Ectodermal cell (in vitro differentiated cells): ENCODE measurements around the gene TIAM2.

Experiments
- H3K27ac ChIP-seq: 2 replicates; pipeline ENCODE4 v1.7.0; 2013; ENCODE audit warnings: mild to moderate bottlenecking, low read depth, low read length; ENCODE audit not compliant: insufficient read depth, poor library complexity, severe bottlenecking
- H3K27me3 ChIP-seq: 2 replicates; pipeline ENCODE4 v1.7.0; 2013; ENCODE audit warnings: mild to moderate bottlenecking, low read length; ENCODE audit not compliant: insufficient read depth, control insufficient read depth, poor library complexity, severe bottlenecking
- H3K36me3 ChIP-seq: one replicate; pipeline ENCODE4 v1.7.0; 2013; ENCODE audit warnings: low read length; ENCODE audit not compliant: control insufficient read depth, insufficient read depth
- H3K4me1 ChIP-seq: one replicate; pipeline ENCODE4 v1.7.0; 2013; ENCODE audit warnings: low read length; ENCODE audit not compliant: control insufficient read depth, insufficient read depth
- H3K4me3 ChIP-seq: 2 replicates; pipeline ENCODE4 v1.7.0; 2013; ENCODE audit warnings: low read depth, low read length, control low read depth; ENCODE audit not compliant: insufficient read depth
- H3K9me3 ChIP-seq: 2 replicates; pipeline ENCODE4 v1.7.0; 2013; ENCODE audit warnings: mild to moderate bottlenecking, low read length, moderate library complexity; ENCODE audit not compliant: control insufficient read depth
- WGBS, 2 experiments: methylation state at CpG; one replicate each; pipeline ENCODE4 v1.1.7; 2013; ENCODE audit warnings: missing lambda C conversion rate in 2 of 2; 5-methylcytosine and 5-hydroxymethylcytosine counted together

Gene TIAM2

GRCh38 chr6:155122199-155122950 lies 127.3 kb downstream of the TIAM2 start:
- Histone ChIP-seq H3K4me3 (peak overlapping the region; percentile 24), H3K9me3 (no peaks in the 10 kb centered on the region), H3K27me3 (no peaks in the 10 kb centered on the region), H3K36me3 (peaks cover 2% of the 10 kb centered on the region), H3K27ac (peak overlapping the region; percentile 71), H3K4me1 (peaks cover 35% of the 10 kb centered on the region)
- 81 to 89% methylated on average over 4 to 5 of the region's 6 CpGs for WGBS, 2 experiments

DNA sequence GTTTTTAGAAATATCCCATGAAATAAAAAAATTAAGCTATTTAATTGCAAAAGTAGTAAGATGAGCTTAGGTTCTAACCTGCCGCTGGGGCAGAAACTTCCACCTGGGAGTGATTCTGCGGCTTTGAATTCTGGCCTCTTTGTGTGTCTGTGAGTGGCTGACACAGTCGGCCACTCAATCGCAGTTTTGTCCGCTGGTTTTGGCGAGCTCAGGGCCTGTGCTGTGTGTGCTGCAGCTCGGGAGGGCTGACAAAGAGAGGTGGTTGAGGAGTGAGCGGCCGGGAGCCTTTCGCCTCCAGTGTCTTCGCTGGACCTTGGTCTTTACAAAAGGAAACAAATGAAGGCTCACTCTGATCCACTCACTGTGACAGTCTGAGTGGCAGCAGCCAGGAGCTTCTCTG lies 128.4 kb downstream of the TIAM2 start:
- Histone ChIP-seq H3K4me3 (peak overlapping the region; percentile 24), H3K36me3 (peaks cover 7% of the 10 kb centered on the region), H3K27ac (peak overlapping the region; percentile 31), H3K9me3 (no peaks in the 10 kb centered on the region), H3K4me1 (peaks cover 35% of the 10 kb centered on the region), H3K27me3 (no peaks in the 10 kb centered on the region)
- WGBS, 2 experiments, result 54 to 60% methylated on average over 11 of the region's 11 CpGs

DNA sequence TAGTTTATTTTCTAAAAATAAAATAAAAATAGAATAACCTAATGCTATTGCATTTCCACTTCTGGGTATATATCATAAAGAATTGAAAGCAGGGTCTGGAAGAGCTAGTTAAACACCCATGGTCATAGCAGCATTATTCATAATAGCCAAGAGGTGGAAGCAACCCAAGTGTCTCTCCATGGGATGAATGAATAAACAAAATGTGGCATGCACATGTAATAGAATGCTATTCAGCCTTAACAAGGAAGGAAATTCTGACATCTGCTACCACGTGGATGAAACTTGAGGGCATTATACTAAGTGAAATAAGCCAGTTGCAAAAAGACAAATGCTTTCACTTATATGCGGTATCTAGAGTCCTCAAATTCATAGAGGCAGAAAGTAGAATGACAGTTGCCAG lies 130.8 kb downstream of the TIAM2 start:
- 91 to 95% methylated on average over 2 of the region's 2 CpGs for WGBS, 2 experiments
- Histone ChIP-seq H3K9me3 (no peaks in the 10 kb centered on the region), H3K27me3 (no peaks in the 10 kb centered on the region), H3K36me3 (peaks cover 21% of the 10 kb centered on the region), H3K27ac (no peak overlapping the region), H3K4me1 (peaks cover 27% of the 10 kb centered on the region), H3K4me3 (no peak overlapping the region)

- 75 to 76% methylated on average over 10 of the region's 10 CpGs for WGBS, 2 experiments
- Histone ChIP-seq H3K4me3 (no peak overlapping the region), H3K27me3 (no peaks in the 10 kb centered on the region), H3K9me3 (no peaks in the 10 kb centered on the region), H3K36me3 (peaks cover 22% of the 10 kb centered on the region), H3K4me1 (peaks cover 17% of the 10 kb centered on the region), H3K27ac (no peak overlapping the region)
Measured at GRCh38 chr6:155126727-155127439, 131.8 kb downstream of the TIAM2 start.

DNA sequence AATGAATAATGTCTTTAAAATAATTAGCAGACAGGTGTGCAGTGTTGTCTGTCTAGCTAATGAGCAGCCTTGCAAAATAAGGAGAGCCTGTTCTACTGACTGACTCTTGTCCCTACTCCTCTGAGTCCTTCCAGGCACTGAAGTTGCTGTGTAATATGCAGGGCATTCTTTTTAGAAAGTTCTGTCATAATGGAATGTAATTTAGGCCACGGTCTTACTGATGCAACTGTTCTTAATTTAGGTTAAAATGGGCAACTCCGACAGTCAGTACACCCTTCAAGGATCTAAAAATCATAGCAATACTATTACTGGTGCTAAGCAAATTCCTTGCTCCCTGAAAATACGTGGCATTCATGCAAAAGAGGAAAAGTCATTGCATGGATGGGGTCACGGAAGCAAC lies 133.9 kb downstream of the TIAM2 start:
- Histone ChIP-seq H3K9me3 (no peaks in the 10 kb centered on the region), H3K4me1 (peaks cover 5% of the 10 kb centered on the region), H3K4me3 (no peak overlapping the region), H3K36me3 (peaks cover 30% of the 10 kb centered on the region), H3K27ac (no peak overlapping the region), H3K27me3 (no peaks in the 10 kb centered on the region)
- WGBS, 2 experiments, result 95 to 97% methylated on average over 4 of the region's 4 CpGs

GRCh38 chr6:155129744-155130143 lies 134.6 kb downstream of the TIAM2 start:
- Histone ChIP-seq H3K9me3 (no peaks in the 10 kb centered on the region), H3K4me1 (peaks cover 5% of the 10 kb centered on the region), H3K27ac (no peak overlapping the region), H3K27me3 (no peaks in the 10 kb centered on the region), H3K4me3 (no peak overlapping the region), H3K36me3 (peaks cover 30% of the 10 kb centered on the region)
- 94 to 95% methylated on average over 14 of the region's 14 CpGs for WGBS, 2 experiments

DNA sequence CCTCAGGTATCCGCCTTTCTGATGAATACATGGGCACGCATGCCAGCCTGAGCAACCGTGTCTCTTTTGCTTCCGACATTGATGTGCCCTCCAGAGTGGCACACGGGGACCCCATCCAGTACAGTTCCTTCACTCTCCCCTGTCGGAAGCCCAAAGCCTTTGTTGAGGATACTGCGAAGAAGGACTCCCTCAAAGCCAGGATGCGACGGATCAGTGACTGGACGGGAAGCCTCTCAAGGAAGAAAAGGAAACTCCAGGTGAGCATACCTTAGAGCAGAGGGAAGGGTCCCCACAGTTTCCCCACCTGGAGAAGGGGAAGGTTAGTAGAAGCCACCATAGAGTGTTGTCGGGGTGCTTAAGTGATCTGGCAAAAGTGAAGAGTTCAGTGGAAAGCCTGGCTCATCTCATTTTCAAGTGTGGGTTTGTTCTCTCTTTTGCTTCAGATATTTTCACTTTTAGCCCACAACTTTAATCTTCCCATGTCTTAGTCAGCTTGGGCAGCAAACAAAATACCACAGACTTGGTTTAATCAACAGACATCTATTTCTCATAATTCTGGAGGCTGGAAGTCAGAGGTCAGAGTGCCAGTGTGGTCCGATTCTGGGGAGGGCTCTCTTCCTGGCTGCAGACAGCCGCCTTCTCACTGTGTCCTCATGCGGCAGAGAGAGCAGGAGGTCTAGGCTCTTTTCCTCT lies 135.2 kb downstream of the TIAM2 start:
- peaks cover 30% of the 10 kb centered on the region for H3K36me3 ChIP-seq
- H3K27me3 ChIP-seq, result no peaks in the 10 kb centered on the region
- no peak overlapping the region for H3K27ac ChIP-seq
- WGBS, 2 experiments, result 95 to 97% methylated on average over 14 of the region's 14 CpGs
- H3K9me3 ChIP-seq, result no peaks in the 10 kb centered on the region
- H3K4me1 ChIP-seq, result peaks cover 5% of the 10 kb centered on the region
- no peak overlapping the region for H3K4me3 ChIP-seq

- 93 to 95% methylated on average over 9 of the region's 9 CpGs for WGBS, 2 experiments
- no peak overlapping the region for H3K27ac ChIP-seq
- no peaks in the 10 kb centered on the region for H3K27me3 ChIP-seq
- H3K9me3 ChIP-seq, result no peaks in the 10 kb centered on the region
- no peak overlapping the region for H3K4me3 ChIP-seq
- H3K36me3 ChIP-seq, result peaks cover 26% of the 10 kb centered on the region
- H3K4me1 ChIP-seq, result no peaks in the 10 kb centered on the region
Measured at GRCh38 chr6:155132617-155133016, 137.5 kb downstream of the TIAM2 start.

GRCh38 chr6:155141002-155141401 lies 145.9 kb downstream of the TIAM2 start:
- Histone ChIP-seq H3K27me3 (no peaks in the 10 kb centered on the region), H3K36me3 (peaks cover 21% of the 10 kb centered on the region), H3K4me3 (no peak overlapping the region), H3K27ac (no peak overlapping the region), H3K9me3 (no peaks in the 10 kb centered on the region), H3K4me1 (peaks cover 13% of the 10 kb centered on the region)
- WGBS, 2 experiments, result 100% methylated on average over 1 of the region's 1 CpG

DNA sequence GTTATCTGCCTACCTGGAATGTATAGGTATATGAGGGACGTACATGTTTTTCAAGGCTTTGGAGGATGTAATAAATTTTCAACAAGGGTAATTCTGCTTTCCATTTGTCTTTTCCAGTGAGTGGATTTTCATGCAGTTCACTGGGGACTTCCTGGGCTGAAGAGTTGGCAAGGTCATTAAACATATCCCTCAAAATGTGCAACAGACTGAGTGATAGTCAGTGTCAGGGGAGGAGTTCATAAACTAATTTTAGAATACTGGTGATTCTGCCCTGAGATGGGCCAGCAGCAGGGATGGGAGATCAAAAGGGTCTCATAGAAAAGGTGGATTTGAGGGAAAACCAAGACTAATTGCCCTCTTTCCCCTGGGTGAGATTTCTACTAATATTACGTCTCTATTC lies 146.4 kb downstream of the TIAM2 start:
- Histone ChIP-seq H3K4me3 (no peak overlapping the region), H3K27me3 (no peaks in the 10 kb centered on the region), H3K9me3 (no peaks in the 10 kb centered on the region), H3K27ac (no peak overlapping the region), H3K4me1 (peaks cover 13% of the 10 kb centered on the region), H3K36me3 (peaks cover 22% of the 10 kb centered on the region)
- WGBS, 2 experiments, result 98% methylated on average over 2 of the region's 2 CpGs
